NK-92 (cell line): ENCODE data around the gene STMN3.
"Not testable (repeated sequence)": the region's sequence is repeated elsewhere in the genome, so short reads cannot be mapped to it uniquely, and the experiment has no call there.

Source experiments
- DNase-seq: peaks from one replicate; lab custom pipeline; 2025; ENCODE audit not compliant: unreplicated experiment; lab: John Stamatoyannopoulos, UW

STMN3 gene

GRCh38 chr20:63617876-63618265 is 35.4 kb downstream of the STMN3 start:
- DNase-seq: no peak

- no peak for DNase-seq
These were observed 35.9 kb downstream of the STMN3 start for GRCh38 chr20:63617092-63617875.

- DNase-seq: not testable (repeated sequence)
These were observed 39.2 kb downstream of the STMN3 start for GRCh38 chr20:63613863-63614594.

GRCh38 chr20:63612276-63612931 is 40.8 kb downstream of the STMN3 start:
- no peak for DNase-seq

- DNase-seq: no peak
These were observed 41.6 kb downstream of the STMN3 start for GRCh38 chr20:63611646-63612045.

GRCh38 chr20:63610581-63611435 is 42.4 kb downstream of the STMN3 start:
- no peak for DNase-seq

- no peak for DNase-seq
These were observed 46.5 kb downstream of the STMN3 start for GRCh38 chr20:63606686-63607085.

GRCh38 chr20:63602321-63602720 is 50.9 kb downstream of the STMN3 start:
- no peak for DNase-seq

- not testable (repeated sequence) for DNase-seq
These were observed 51.5 kb downstream of the STMN3 start for GRCh38 chr20:63601679-63602078.

- DNase-seq: no peak
These were observed 53.7 kb downstream of the STMN3 start for GRCh38 chr20:63599396-63600050.

GRCh38 chr20:63598479-63599395 is 54.5 kb downstream of the STMN3 start:
- no peak for DNase-seq

GRCh38 chr20:63597651-63598478 is 55.4 kb downstream of the STMN3 start:
- no peak for DNase-seq

- no peak for DNase-seq
These were observed 56.8 kb downstream of the STMN3 start for GRCh38 chr20:63596423-63596822.

- DNase-seq: no peak
These were observed 57.7 kb downstream of the STMN3 start for GRCh38 chr20:63595416-63596127.

GRCh38 chr20:63594043-63594561 is 59.1 kb downstream of the STMN3 start:
- DNase-seq: no peak

GRCh38 chr20:63592661-63593060 is 60.6 kb downstream of the STMN3 start:
- DNase-seq: no peak

- DNase-seq: no peak
These were observed 61.4 kb downstream of the STMN3 start for GRCh38 chr20:63591786-63592355.
